Esophagus squamous epithelium (tissue), 5 donors: ENCODE measurements around the gene FABP7. TPM values are rescaled to one million over a fixed set of nuclear protein-coding genes. Genes with fewer than 3 reads are reported as not detected.
"Not testable (repeated sequence)": the region's sequence is repeated elsewhere in the genome, so short reads cannot be mapped to it uniquely, and the experiment has no call there.

ENCODE experiments used
- DNase-seq: peaks from one replicate; lab custom pipeline; 2025; lab: John Stamatoyannopoulos, UW
- H3K27ac ChIP-seq, 4 donors: fragments of 200-600 bp; sonication (generic); one replicate each; pipeline ENCODE4 v1.5.1; 2016 to 2019; ENCODE audit warnings: mild to moderate bottlenecking in 1 of 4
- H3K27me3 ChIP-seq, 4 donors: fragments of 200-600 bp; sonication (generic); 1 replicate in 3 of 4; 2 replicates in 1 of 4; pipeline versions ENCODE4 v1.5.1 to v1.6.0; 2017 to 2021; ENCODE audit warnings: antibody characterized with exemption in 1 of 4
- H3K36me3 ChIP-seq, 3 donors: fragments of 200-600 bp; sonication (generic); one replicate each; pipeline ENCODE4 v1.5.1; 2016 to 2019
- H3K4me1 ChIP-seq, 3 donors: fragments of 200-600 bp; sonication (generic); one replicate each; pipeline ENCODE4 v1.5.1; 2017 to 2019
- H3K4me3 ChIP-seq, 4 donors: fragments of 200-600 bp; sonication (generic); 1 replicate in 3 of 4; 2 replicates in 1 of 4; pipeline ENCODE4 v1.5.1; 2016 to 2019; ENCODE audit warnings: mild to moderate bottlenecking in 2 of 4, moderate library complexity in 1 of 4
- H3K9me3 ChIP-seq, 3 donors: fragments of 200-600 bp; sonication (generic); one replicate each; pipeline ENCODE4 v1.5.1; 2016 to 2019
- CTCF ChIP-seq, 6 experiments: fragments of 450-650 bp in 4 of 6; fragments of 200-600 bp in 2 of 6; sonication (generic) in 2 of 6; IDR thresholded peaks; one replicate each; pipeline ENCODE4 v1.5.1; 2016 to 2019; ENCODE audit warnings: antibody characterized with exemption in 6 of 6, mild to moderate bottlenecking in 4 of 6, moderate library complexity in 4 of 6
- POLR2A ChIP-seq, 4 donors: fragments of 450-650 bp; IDR thresholded peaks; one replicate each; pipeline ENCODE4 v1.6.1; 2017; ENCODE audit warnings: antibody characterized with exemption in 4 of 4, mild to moderate bottlenecking in 4 of 4, moderate library complexity in 3 of 4
- WGBS, 2 donors: methylation state at CpG; one replicate each; pipeline ENCODE4 v1.1.5; 2018; 5-methylcytosine and 5-hydroxymethylcytosine counted together
- intact Hi-C: fragments of 100-400 bp; cut with DNase I; formaldehyde crosslinking; loops from one replicate; pipeline ENCODE4 v1.15.0; 2022
- total RNA-seq, 4 donors: library from RNA; depleted of rRNA; stranded (reverse); fragments of >200 nt; gene quantifications; one replicate each; pipeline ENCODE4 v1.1.0, GENCODE V29; 2016
- donor health status: DM: yes; HTN: yes; CAD: no.

FABP7 gene
- total RNA-seq, 4 donors from 2014 or later = not detected

GRCh38 chr6:122747573-122747972 is 31.9 kb upstream of the FABP7 start:
- TF ChIP-seq CTCF (IDR thresholded peaks at IDR 0.05) = no peak
- TF ChIP-seq POLR2A (IDR thresholded peaks at IDR 0.05) = no peak
- no peaks in the 10 kb centered on the region for H3K4me1 ChIP-seq
- no peaks in the 10 kb centered on the region for H3K27me3 ChIP-seq
- H3K4me3 ChIP-seq = no peak overlapping the region
- intact Hi-C loops = no loop called here
- DNase-seq = no peak
- WGBS, 2 donors = 62 to 80% methylated on average over 5 to 10 of the region's 10 CpGs
- no peaks in the 10 kb centered on the region for H3K36me3 ChIP-seq
- H3K9me3 ChIP-seq = no peaks in the 10 kb centered on the region
- no peak overlapping the region for H3K27ac ChIP-seq

GRCh38 chr6:122748945-122749344 is 30.6 kb upstream of the FABP7 start:
- H3K27ac ChIP-seq, H3K4me1 ChIP-seq, DNase-seq, H3K36me3 ChIP-seq, H3K27me3 ChIP-seq, H3K9me3 ChIP-seq, H3K4me3 ChIP-seq, intact Hi-C loops: not testable (repeated sequence)
- WGBS, 2 donors = 25 to 68% methylated on average over 4 to 5 of the region's 5 CpGs

GRCh38 chr6:122749451-122750050 is 30.0 kb upstream of the FABP7 start:
- Histone ChIP-seq H3K4me1 (no peaks in the 10 kb centered on the region), H3K27ac (no peak overlapping the region), H3K27me3 (no peaks in the 10 kb centered on the region), H3K4me3 (no peak overlapping the region), H3K36me3 (no peaks in the 10 kb centered on the region), H3K9me3 (no peaks in the 10 kb centered on the region)
- no peak for DNase-seq
- intact Hi-C loops = no loop called here
- TF ChIP-seq POLR2A (IDR thresholded peaks at IDR 0.05) (no peak), CTCF (IDR thresholded peaks at IDR 0.05) (no peak)
- 82 to 83% methylated on average over 4 of the region's 4 CpGs for WGBS, 2 donors

- Histone ChIP-seq H3K4me3 (no peak overlapping the region), H3K9me3 (no peaks in the 10 kb centered on the region), H3K27me3 (no peaks in the 10 kb centered on the region), H3K4me1 (no peaks in the 10 kb centered on the region), H3K27ac (no peak overlapping the region), H3K36me3 (no peaks in the 10 kb centered on the region)
- 52 to 59% methylated on average over 3 of the region's 3 CpGs for WGBS, 2 donors
- no peak for TF ChIP-seq CTCF (IDR thresholded peaks at IDR 0.05)
- TF ChIP-seq POLR2A (IDR thresholded peaks at IDR 0.05) = no peak
- intact Hi-C loops = no loop called here
- DNase-seq = no peak
Observed at GRCh38 chr6:122751326-122751725, 28.2 kb upstream of the FABP7 start.

GRCh38 chr6:122752459-122752858 is 27.1 kb upstream of the FABP7 start:
- no peaks in the 10 kb centered on the region for H3K9me3 ChIP-seq
- no peaks in the 10 kb centered on the region for H3K36me3 ChIP-seq
- 63 to 100% methylated on average over 1 of the region's 1 CpG for WGBS, 2 donors
- H3K4me3 ChIP-seq = no peak overlapping the region
- no peaks in the 10 kb centered on the region for H3K4me1 ChIP-seq
- no peaks in the 10 kb centered on the region for H3K27me3 ChIP-seq
- intact Hi-C loops = no loop called here
- H3K27ac ChIP-seq = no peak overlapping the region
- DNase-seq = no peak
- no peak for TF ChIP-seq POLR2A (IDR thresholded peaks at IDR 0.05)
- no peak for TF ChIP-seq CTCF (IDR thresholded peaks at IDR 0.05)
